Measurements from ENCODE around the gene ARID4B.
"Not testable (repeated sequence)": the region's sequence is repeated elsewhere in the genome, so short reads cannot be mapped to it uniquely, and the experiment has no call there.

Gene ARID4B

GRCh38 chr1:235298758-235299157 lies 29.2 kb downstream of the ARID4B start:
- no peak for DNase-seq (ENCODE audit: low read depth)

DNA sequence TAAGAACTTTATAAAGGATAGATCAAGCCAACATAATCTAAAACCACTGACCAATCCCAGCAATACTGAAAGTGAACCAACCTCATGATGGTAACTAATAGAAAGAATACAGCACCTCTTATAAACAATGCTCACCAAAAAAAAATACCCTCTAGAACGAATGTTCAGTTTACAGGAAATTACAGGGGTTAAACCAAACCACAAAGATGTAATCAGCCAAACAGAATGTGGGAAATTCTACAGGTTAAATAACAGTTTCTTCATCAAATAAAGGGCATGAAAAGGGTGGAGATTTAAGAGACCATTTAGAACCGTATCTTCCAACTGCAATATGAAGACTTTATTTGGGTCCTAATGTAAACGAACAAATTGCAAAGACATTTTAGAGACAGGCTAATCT lies 30.4 kb downstream of the ARID4B start:
- no peak for DNase-seq (ENCODE audit: low read depth)

DNA sequence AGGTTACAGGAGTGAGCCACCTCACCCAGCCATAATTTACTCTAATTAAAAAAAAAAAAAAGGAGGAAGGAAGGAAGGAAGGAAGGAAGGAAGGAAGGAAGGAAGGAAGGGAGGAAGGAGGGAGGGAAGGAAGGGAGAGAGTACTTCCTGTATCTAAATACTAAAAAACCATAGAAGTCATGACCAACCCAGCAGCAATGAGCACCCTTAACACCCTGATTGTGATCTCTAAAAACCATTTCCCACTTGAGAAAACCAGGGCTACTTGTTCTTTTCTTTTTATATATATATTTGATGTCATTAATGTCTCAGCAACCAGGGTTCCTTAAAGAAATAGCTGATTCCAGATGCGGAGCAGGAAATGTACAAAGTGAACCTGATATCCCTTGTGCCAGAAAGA lies 31.2 kb downstream of the ARID4B start:
- DNase-seq (ENCODE audit: low read depth): no peak

- DNase-seq (ENCODE audit: low read depth): no peak
Observed at GRCh38 chr1:235295902-235296350, 32.1 kb downstream of the ARID4B start.

DNA sequence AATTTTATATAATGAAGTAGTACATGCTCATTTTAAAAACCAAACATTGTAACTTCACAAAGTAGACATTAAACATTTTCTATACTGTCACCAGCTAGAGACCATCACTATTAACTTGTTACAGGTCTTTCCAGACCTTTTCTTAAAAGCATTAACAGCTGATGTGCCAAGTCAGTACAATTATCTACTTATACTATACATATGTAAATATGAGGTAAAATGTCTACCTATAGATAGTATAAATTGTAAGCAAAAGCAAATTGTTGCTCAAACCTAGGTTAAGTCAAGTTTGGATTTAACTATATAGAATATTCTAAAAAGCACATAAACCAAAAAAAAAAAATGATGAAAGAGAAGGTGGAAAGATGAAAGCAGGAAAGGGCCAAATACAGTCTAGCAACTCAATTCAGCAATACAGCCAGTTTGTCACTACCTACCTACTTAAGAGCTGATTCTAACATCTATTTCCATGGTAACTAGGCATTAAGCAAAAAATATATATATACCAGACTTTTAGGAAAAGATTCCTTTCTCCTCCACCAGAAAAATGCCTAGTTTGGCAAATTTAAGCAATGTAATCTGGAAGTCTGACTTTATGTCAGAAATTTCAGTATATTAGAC lies 34.5 kb downstream of the ARID4B start:
- no peak for DNase-seq (ENCODE audit: low read depth)

GRCh38 chr1:235292790-235293189 lies 35.2 kb downstream of the ARID4B start:
- DNase-seq (ENCODE audit: low read depth): no peak

DNA sequence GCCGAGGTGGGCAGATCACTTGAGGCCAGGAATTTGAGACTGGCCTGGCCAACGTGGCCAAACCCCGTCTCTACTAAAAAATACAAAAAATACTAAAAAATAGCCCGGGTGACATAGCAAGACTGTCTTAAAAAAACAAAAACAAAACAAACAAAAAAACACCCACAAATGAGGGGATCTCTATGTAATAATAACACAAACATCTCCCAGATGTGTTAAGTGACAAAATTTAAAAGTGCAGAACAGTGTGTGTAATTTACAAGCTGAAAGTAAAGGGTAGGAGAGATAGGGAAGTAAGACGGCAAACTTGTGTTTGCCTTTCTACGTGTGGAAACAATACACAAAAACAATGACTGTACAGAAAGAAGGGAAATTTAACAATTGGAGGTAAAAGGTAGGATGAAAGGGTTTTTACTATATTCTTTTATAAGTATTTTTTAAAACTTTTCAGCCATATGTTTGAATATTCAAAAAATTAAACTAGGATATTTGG lies 36.3 kb downstream of the ARID4B start:
- DNase-seq (ENCODE audit: low read depth): no peak

DNA sequence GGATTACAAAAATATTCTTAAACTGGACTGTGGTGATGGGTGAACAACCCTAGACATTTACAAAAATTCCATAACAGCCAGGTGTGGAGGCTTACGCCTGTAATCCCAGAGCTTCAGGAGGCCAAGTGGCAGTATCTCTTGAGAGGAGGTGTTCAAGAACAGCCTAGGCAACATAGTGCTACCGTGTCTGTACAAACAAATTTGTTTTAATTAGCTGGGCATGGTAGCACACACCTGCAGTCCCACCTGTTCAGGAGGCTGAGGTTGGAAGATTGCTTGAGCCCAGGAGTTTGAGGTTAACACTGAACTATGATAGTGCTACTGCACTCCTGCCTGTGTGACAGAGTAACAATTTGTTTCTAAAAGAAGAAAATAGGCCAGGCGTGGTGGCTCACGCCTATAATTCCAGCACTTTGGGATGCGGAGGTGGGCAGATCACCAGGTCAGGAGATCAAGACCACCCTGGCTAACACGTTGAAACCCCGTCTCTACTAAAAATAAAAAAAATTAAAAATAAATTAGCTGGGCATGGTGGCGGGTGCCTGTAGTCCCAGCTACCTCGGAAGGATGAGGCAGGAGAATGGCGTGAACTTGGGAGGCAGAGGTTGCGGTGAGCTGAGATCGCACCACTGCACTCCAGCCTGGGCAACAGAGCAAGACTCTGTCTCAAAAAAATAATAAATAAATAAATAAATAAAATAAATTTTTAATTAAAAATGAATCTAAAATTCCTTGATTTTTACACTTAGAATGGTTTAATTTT lies 37.1 kb downstream of the ARID4B start:
- no peak for DNase-seq (ENCODE audit: low read depth)

- DNase-seq (ENCODE audit: low read depth): no peak
Observed at GRCh38 chr1:235289859-235290739, 37.9 kb downstream of the ARID4B start.

DNA sequence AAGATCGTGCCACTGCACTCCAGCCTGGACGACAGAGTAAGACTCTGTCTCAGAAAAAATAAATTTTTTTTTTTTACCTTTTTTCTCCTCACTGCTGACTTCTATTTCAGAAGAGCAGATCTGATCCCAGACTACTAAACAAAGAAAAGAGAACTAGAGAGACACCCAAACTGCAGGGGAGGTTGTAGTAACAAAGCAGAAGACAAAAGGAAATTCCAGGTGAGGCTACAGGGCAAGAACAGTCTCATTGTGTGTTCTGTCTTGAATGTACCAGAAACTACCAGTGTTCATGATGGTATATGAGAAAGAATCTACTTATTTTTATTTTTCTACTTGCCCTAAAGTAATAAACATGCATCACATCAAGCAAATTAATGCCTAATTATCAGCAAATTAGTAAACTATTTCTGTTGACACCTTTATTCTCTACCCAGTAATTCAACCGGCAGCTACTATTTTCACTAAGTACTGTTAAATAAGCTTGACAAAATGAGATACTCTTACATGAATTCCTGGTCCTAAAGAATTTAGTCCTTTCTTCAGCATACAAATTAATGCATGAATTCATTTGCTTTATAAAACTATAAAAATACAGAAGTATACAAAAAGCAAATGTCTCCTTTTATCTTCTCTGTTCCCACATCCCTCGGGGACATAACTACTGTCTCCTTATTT lies 40.6 kb downstream of the ARID4B start:
- no peak for DNase-seq (ENCODE audit: low read depth)

GRCh38 chr1:235286667-235287066 lies 41.3 kb downstream of the ARID4B start:
- DNase-seq (ENCODE audit: low read depth): no peak

DNA sequence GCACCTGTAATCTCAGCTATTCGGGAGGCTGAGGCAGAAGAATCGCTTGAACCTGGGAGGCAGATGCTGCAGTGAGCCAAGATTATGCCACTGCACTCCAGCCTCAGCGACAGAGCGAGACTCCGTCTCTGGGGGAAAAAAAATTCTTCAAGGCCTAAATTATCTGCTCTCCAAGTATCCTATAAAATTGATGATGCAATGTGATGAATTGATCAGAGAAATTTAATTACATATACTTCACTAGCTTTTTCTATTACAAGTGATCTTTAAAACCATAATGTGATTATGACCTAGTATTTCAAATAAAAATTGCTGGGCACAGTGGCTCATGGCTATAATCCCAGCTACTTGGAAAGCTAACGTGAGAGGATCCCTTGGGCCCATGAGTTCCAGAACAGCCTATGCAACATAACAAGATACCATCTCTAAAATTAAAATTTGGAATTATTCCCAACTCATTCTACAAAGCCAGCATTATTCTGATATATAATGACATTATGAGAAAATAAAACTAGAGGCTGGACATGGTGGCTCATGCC lies 43.7 kb downstream of the ARID4B start:
- no peak for DNase-seq (ENCODE audit: low read depth)

DNA sequence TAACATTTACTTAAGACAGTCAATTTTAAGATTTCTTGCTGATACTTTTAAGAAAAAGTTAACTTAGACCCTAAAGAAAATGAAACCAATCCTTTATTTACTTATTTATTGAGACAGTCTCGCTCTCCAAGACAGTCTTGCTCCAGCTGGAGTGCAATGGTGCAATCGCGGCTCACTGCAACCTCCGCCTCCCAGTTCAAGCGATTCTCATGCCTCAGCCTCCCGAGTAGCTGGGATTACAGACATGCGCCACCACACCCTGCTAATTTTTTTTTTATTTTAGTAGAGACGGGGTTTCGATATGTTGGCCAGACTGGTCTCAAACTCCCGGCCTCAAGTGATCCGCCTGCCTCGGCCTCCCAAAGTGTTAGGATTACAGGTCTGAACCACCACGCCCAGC lies 44.3 kb downstream of the ARID4B start:
- DNase-seq (ENCODE audit: low read depth): not testable (repeated sequence)

GRCh38 chr1:235280467-235280866 lies 47.5 kb downstream of the ARID4B start:
- DNase-seq (ENCODE audit: low read depth): no peak

DNA sequence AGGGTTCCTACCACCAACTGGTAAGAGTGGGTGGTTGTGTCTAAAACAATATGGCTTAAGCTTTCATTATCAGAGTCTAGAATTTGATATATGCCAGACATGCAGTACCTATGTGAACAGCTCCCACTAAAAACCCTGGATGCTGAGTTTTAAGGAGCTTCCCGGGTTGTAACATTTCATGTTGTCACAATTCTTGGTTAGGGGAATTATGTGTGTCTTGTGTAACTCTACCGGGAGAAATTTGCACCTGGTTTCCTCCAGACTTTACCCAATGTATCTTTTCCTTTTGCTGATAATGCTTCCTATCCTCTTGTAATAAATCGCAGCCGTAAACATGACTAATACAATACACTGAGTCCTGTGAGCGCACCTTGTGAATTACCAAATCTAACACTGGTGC lies 48.3 kb downstream of the ARID4B start:
- DNase-seq (ENCODE audit: low read depth): no peak

- no peak for DNase-seq (ENCODE audit: low read depth)
Observed at GRCh38 chr1:235278915-235279292, 49.1 kb downstream of the ARID4B start.

DNA sequence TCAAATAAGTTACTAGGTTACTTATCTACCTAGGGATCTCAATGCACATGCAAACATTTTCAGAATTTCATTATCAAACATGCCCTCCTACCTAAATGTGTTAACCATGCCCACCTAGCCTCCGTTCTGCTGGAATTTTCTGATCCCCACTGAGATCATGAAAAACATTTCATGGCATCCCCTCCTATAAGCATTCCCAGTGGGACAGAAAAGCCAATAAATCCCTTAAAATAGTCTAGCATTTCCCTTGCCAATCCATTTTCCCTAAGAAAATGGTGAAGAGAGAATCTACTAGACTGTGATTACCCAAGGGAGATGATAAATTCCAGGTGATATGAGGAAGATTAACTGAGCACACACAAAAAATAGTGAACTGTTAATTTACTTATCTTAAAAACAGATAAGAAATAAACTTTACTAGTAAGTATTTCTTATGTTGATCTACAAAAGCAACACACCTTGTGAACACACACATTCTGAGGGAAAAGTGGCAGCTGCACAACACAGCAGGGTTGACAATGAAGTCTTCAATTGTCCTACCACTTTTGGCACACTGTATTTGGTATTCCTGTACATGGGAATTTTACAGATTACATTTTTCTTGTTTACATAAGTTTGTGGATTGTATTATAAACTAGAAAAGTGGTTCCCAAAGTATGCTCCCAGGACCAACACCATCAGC lies 49.6 kb downstream of the ARID4B start:
- DNase-seq (ENCODE audit: low read depth): no peak

DNA sequence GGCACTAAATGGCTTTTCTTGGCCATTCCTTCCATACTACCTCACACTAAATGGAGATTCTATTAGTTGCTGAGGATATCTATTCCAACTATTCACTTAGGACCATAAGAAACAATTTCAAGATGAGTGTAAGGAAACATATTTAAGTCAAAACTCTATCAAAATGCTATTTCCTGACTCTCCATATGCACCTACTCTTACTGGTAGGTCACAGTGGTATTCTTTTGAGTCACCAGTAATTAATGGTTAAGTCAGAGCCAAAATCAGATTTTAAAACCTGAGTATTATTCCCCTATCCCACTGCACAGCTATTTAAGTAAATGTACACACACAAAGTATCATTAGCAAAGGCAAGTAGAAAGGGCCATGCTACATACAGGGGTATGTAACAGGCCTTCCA lies 50.3 kb downstream of the ARID4B start:
- DNase-seq (ENCODE audit: low read depth): no peak

DNA sequence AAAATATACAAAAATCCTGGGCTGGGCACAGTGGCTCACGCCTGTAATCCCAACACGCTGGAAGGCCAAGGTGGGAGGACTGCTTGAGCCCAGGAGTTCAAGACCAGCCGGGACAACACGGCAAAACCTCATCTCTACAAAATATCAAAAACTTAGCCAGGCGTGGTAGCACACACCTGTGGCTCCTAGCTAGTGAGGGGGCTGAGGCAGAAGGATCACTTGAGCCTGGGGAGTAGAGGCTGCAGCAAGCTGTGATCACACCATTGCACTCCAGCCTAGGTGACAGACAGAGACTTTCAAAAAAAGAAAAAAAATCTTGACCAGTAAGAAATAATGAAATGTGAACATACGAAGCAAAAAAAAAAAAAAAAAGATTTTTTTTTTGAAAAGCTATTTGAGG lies 52.1 kb downstream of the ARID4B start:
- no peak for DNase-seq (ENCODE audit: low read depth)

DNA sequence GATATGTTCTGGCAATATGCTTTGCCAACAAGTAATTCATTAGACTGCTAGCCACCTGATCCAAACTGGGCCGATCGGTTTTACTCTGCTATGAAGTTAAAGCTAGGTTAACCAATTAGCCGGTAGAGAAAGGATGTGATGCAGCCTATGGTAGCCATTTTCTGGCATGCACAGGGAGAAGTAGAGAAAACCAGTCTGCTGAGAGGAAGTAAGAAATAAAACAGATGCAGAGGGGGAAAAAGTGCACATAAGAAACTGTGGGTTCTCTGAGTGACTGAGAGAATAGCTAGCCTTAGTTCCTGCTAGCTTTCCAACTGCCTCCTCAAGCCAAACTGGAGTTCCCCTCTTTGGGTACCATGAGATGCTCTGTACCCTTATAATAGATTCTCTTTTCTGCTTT lies 52.8 kb downstream of the ARID4B start:
- no peak for DNase-seq (ENCODE audit: low read depth)

DNA sequence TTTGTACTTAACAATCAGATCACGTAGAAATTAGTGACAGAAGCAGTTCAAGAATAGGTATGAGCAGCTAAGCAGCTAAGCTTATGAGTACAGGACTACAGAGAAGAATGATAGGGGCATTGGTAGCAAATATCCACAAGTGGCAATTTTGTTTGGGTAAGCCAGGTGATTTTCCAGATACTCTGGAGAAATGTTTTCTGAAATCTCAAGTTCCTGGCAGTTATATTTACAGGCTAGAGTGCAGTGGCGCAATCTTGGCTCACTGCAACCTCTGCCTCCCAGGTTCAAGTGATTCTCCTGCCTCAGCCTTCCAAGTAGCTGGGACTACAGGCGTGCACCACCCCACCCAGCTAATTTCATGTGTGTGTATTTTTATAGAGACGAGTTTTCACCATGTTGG lies 55.1 kb downstream of the ARID4B start:
- no peak for DNase-seq (ENCODE audit: low read depth)

Measured in GM04503 (cell line).